ENCODE data around the gene ELL. TPM values are rescaled to one million over a fixed set of nuclear protein-coding genes. Genes with fewer than 3 reads are reported as not detected.
"Not testable (repeated sequence)": the region's sequence is repeated elsewhere in the genome, so short reads cannot be mapped to it uniquely, and the experiment has no call there.

Gene ELL
- polyA plus RNA-seq, 4 donors, result 9.3 to 11.6 (median 9.3) TPM

GRCh38 chr19:18532168-18532890 is 10.5 kb upstream of the ELL start:
- no peak for DNase-seq (ENCODE audit: low read depth in 4 of 4, low spot score in 3 of 4)

- no peak for DNase-seq (ENCODE audit: low read depth in 4 of 4, low spot score in 3 of 4)
Observed at GRCh38 chr19:18531485-18531884, 9.6 kb upstream of the ELL start.

DNA sequence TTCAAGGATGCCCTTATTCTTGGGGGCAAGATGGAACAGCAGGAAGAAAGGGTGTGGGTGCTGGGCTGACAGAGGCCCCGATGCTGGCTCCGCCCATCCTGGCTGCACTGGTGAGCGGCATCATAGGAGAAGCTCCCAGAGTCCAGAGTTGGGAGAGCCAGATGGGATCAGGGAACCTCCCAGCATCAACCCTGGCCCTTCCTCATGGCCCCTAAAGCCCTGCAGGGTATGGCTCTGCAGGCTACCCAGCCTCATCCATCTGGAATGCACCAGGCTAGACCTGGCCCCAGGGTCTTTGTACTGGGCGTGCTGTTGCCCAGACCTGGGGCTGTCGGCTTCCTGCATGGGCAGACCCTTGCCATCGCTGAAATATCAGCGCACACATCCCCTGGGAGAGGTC is 7.9 kb upstream of the ELL start:
- DNase-seq (ENCODE audit: low read depth in 4 of 4, low spot score in 3 of 4), result no peak

DNA sequence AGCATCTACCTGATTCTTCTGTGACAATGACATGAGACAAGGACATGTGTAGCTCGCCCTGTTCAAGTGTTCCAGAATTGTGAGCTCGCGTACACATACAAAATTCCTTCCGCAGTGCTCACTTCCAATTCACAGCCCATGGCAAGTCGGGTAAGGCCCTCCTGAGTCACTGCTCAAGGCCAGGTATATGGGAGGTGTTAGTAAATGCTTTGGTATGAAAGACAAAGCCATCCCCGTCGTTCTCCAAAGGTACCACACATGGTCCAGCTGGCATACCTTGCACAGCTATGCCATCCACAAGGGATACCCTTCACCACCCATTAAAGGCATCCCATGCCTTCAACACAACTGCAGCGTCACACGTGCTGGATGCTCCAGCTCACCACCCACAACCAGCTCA is 4.4 kb upstream of the ELL start:
- no peak for DNase-seq (ENCODE audit: low read depth in 4 of 4, low spot score in 3 of 4)

DNA sequence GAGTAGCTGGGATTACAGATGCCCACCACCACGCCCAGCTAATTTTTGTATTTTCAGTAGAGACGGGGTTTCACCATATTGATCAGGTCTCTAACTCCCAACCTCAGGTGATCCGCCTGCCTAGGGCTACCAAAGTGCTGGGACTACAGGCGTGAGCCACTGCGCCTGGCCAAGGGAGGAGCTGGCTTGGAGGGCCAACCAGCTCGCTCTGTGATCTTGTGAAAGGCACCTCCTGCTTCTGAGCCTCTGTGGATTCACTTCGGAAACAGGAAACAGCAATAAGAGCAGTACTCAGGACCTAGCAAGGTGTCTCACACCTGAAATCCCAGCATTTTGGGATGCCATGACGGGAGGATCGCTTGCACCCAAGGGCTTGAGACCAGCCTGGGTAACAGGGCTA is 2.0 kb upstream of the ELL start:
- DNase-seq (ENCODE audit: low read depth in 4 of 4, low spot score in 3 of 4), result no peak

DNA sequence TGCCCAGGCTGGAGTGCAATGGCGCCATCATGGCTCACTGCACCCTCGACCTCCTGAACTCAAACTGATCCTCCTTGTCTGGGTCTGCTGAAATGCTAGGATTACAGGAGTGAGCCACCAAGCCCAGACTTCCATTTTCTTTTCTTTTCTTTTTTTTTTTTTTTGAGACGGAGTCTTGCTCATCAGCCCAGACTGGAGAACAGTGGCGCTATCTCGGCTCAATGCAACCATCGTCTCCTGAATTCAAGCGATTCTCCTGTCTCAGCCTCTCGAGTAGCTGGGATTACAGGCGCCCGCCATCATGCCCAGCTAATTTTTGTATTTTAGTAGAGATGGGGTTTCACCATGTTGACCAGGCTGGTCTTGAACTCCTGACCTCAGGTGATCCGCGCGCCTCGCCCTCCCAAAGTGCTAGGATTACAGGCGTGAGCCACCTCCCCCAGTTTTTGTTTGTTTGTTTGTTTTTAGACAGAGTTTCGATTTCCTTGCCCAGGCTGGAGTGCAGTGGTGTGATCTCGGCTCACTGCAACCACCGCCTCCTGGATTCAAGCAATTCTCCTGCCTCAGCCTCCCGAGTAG is 1.1 kb upstream of the ELL start:
- not testable (repeated sequence) for DNase-seq (ENCODE audit: low read depth in 4 of 4, low spot score in 3 of 4)

GRCh38 chr19:18522124-18522861 is 423 bp upstream of the ELL start:
- DNase-seq (ENCODE audit: low read depth in 4 of 4, low spot score in 3 of 4), result peak; percentile 99

DNA sequence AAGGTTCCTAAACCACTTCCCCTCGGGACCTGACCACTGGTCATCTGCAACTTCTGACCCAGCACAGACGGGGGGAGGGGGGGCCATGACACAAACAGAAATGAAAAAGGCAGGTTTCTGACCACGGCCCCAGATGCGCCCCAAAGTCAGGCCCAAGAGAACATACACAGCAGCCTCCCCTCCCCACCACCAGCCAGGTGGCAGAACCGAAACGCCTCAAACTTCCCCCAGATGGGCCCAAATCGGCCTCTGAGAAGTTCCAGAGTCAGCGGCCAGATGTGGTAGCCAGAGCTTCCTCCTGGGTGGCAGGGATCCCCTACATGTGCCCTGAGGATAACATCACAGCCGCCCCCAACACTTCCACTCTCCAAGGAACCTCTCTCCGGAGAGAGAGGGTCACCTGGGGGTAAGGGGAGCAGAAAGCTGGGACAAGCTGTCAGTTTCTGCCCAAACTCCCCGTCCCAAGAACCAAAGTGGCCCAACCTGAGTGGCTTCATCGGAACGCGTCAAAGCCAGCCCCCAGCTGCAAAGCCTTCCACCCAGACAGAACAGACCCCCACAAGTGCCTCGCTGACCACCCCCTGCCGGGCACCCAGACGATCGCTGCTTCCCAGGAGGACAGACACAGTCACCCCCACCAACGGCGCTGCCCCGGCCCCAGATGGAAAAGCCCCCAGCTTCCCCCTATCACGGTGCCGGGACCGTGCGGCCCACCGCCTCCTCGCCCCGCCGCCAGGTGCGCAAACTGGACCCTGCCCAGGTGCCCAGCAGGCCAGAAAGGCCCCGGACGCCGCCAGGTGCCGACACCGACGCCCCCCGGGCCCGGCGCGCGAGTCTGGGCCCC is 800 bp downstream of the ELL start:
- no peak for DNase-seq (ENCODE audit: low read depth in 4 of 4, low spot score in 3 of 4)

DNA sequence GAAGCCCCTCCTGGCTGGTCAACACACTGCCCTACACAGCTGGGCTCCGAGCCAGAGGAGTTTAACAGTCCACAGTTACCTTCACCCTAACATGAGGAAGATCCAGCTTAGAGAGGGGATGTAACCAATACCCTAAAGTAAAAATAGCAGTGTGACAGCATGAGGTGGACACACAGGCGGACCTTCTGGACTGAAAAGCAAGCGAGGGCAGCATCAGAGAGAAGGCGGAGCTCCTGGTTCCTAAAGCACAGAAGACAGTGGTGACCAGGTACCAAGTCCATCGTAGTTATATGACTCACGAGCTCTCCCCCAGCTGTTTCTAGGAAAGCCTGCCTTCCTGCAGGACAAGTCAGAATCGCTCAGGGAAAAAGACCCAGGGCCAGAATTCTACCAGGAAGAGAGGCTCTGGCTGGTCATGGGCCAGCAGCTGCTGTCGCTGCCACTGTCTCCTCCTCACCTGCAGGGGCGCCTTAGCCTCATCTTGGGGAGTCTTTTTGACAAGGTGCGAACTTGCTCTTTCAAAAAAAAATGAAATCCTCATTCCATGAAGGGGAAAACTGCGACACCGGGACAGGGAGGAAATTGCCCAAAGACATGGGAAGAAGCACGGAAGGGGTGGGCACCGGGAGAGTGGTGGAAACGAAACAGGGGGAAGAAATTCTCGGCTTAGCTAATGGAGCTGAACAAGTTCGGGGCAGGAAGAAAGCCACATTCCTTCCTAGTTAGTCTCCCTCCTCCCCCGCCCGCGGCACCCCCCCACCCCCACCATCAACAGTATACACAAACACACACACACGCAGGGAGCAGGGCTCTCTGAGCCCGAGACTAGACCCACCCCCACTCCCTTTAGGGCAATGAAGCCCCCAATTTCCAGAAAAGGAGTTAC is 1.7 kb downstream of the ELL start:
- peak in 2 of 4 donors; percentile 53 to 62 for DNase-seq (ENCODE audit: low read depth in 4 of 4, low spot score in 3 of 4)

- no peak for DNase-seq (ENCODE audit: low read depth in 4 of 4, low spot score in 3 of 4)
Observed at GRCh38 chr19:18518639-18519038, 3.2 kb downstream of the ELL start.

DNA sequence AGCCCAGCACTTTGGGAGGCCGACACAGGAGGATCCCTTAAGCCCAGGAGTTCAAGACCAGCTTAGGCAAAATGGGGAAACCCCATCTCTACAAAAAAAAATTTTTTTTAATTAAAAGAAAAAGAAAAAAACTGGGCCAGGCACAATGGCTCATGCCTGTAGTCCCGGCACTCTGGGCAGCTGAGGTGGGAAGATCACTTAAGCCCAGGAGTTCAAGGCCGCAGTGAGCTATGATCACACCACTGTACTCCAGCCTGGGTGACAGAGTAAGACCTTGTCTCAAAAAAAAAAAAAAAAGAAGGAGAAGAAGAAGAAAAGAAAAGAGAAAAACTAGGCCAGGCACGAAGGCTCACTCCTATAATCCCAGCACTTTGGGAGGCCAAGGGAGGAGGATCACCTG is 4.3 kb downstream of the ELL start:
- DNase-seq (ENCODE audit: low read depth in 4 of 4, low spot score in 3 of 4), result no peak

GRCh38 chr19:18515959-18516358 is 5.9 kb downstream of the ELL start:
- DNase-seq (ENCODE audit: low read depth in 4 of 4, low spot score in 3 of 4), result no peak

GRCh38 chr19:18514800-18515682 is 6.8 kb downstream of the ELL start:
- no peak for DNase-seq (ENCODE audit: low read depth in 4 of 4, low spot score in 3 of 4)

GRCh38 chr19:18513868-18514267 is 8.0 kb downstream of the ELL start:
- DNase-seq (ENCODE audit: low read depth in 4 of 4, low spot score in 3 of 4), result no peak

GRCh38 chr19:18510216-18510615 is 11.7 kb downstream of the ELL start:
- no peak for DNase-seq (ENCODE audit: low read depth in 4 of 4, low spot score in 3 of 4)

DNA sequence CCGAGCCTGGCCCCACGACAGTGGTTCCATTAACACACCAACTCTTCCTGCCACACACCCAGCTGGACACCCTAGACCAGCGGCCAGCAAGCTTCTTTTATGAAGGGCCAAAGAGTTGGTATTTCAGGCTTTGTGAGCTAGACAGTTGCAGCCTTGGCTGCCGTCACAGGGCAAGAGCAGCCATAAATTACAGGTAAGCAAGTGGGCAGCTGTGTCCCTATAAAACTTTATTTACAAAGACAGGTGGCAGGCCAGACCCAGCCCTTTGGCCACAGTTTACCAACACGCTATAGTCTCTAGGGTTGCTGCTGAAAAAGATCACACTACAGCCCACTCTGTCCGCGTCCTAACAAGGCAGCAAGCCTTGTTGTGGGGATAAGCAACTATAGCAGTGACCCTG is 13.3 kb downstream of the ELL start:
- no peak for DNase-seq (ENCODE audit: low read depth in 4 of 4, low spot score in 3 of 4)

GRCh38 chr19:18507727-18508440 is 14.0 kb downstream of the ELL start:
- no peak for DNase-seq (ENCODE audit: low read depth in 4 of 4, low spot score in 3 of 4)

GRCh38 chr19:18507021-18507726 is 14.7 kb downstream of the ELL start:
- DNase-seq (ENCODE audit: low read depth in 4 of 4, low spot score in 3 of 4), result no peak

Measured in right renal pelvis (tissue), 4 donors.